Inflammatory macrophage treated with lipopolysaccharide for 1 hour (primary cell): ENCODE measurements around the gene PELI2.
A peak's percentile ranks its signal among the peaks of the same experiment; 100 is the strongest.

Experiments used
- DNase-seq, 2 donors: peaks; one replicate each; pipeline ENCODE4 v3.0.0-alpha.2; 2020 to 2022

The PELI2 gene

GRCh38 chr14:56176530-56176929 lies 58.3 kb downstream of the PELI2 start:
- DNase-seq, result no peak

- no peak for DNase-seq
These were observed 58.8 kb downstream of the PELI2 start for GRCh38 chr14:56177036-56177435.

- DNase-seq, result no peak
These were observed 62.7 kb downstream of the PELI2 start for GRCh38 chr14:56180754-56181542.

GRCh38 chr14:56181681-56182085 lies 63.5 kb downstream of the PELI2 start:
- no peak for DNase-seq

- no peak for DNase-seq
These were observed 64.2 kb downstream of the PELI2 start for GRCh38 chr14:56182410-56182809.

GRCh38 chr14:56183631-56184157 lies 65.5 kb downstream of the PELI2 start:
- DNase-seq, result no peak

GRCh38 chr14:56185992-56186391 lies 67.8 kb downstream of the PELI2 start:
- no peak for DNase-seq

- no peak for DNase-seq
These were observed 69.5 kb downstream of the PELI2 start for GRCh38 chr14:56187736-56188135.

- no peak for DNase-seq
These were observed 71.1 kb downstream of the PELI2 start for GRCh38 chr14:56189307-56189706.

- DNase-seq, result no peak
These were observed 75.1 kb downstream of the PELI2 start for GRCh38 chr14:56193347-56193746.

GRCh38 chr14:56194042-56194441 lies 75.8 kb downstream of the PELI2 start:
- DNase-seq, result no peak

- DNase-seq, result no peak
These were observed 77.0 kb downstream of the PELI2 start for GRCh38 chr14:56195223-56195622.

GRCh38 chr14:56195704-56196103 lies 77.5 kb downstream of the PELI2 start:
- no peak for DNase-seq

GRCh38 chr14:56196274-56196673 lies 78.1 kb downstream of the PELI2 start:
- DNase-seq, result no peak

- no peak for DNase-seq
These were observed 78.9 kb downstream of the PELI2 start for GRCh38 chr14:56197150-56197549.

- DNase-seq, result no peak
These were observed 80.2 kb downstream of the PELI2 start for GRCh38 chr14:56198438-56198837.

- DNase-seq, result peak; percentile 85 to 86
These were observed 81.1 kb downstream of the PELI2 start for GRCh38 chr14:56199095-56199981.

GRCh38 chr14:56199982-56200577 lies 81.9 kb downstream of the PELI2 start:
- peak in 1 of 2 donors; percentile 37 for DNase-seq

GRCh38 chr14:56202256-56202655 lies 84.0 kb downstream of the PELI2 start:
- DNase-seq, result no peak

- DNase-seq, result peak; percentile 42 to 45
These were observed 87.7 kb downstream of the PELI2 start for GRCh38 chr14:56205881-56206280.

- no peak for DNase-seq
These were observed 88.4 kb downstream of the PELI2 start for GRCh38 chr14:56206596-56206995.

- no peak for DNase-seq
These were observed 89.5 kb downstream of the PELI2 start for GRCh38 chr14:56207626-56208292.

- DNase-seq, result no peak
These were observed 90.3 kb downstream of the PELI2 start for GRCh38 chr14:56208520-56208919.
